MM.1S (cell line): ENCODE measurements around the gene GPRC5C.

Experiments used
- DNase-seq: peaks from one replicate; pipeline ENCODE4 v3.0.0-alpha.2; 2015
- H2AFZ ChIP-seq: fragments of 300-600 bp; sonication (generic); 2 replicates; pipeline ENCODE4 v1.6.0; 2016; ENCODE audit warnings: antibody characterized with exemption, low read length
- H3F3A ChIP-seq: fragments of 300-600 bp; sonication (generic); 2 replicates; pipeline ENCODE4 v1.6.1; 2016; ENCODE audit warnings: mild to moderate bottlenecking, antibody characterized with exemption, low read length, moderate library complexity, mixed read lengths; ENCODE audit not compliant: insufficient read depth
- H3K27ac ChIP-seq: fragments of 300-600 bp; sonication (generic); 2 replicates; pipeline ENCODE4 v1.5.1; 2016; ENCODE audit warnings: mild to moderate bottlenecking, low read length
- H3K27me3 ChIP-seq: fragments of 300-600 bp; sonication (generic); replicated peaks from 2 replicates; pipeline ENCODE4 v1.6.0; 2016; ENCODE audit warnings: low read length; ENCODE audit not compliant: insufficient read depth
- H3K36me3 ChIP-seq: fragments of 300-600 bp; sonication (generic); replicated peaks from 2 replicates; pipeline ENCODE4 v1.6.1; 2016; ENCODE audit warnings: mild to moderate bottlenecking, low read length, mixed read lengths; ENCODE audit not compliant: insufficient read depth
- H3K4me1 ChIP-seq: fragments of 300-600 bp; sonication (generic); 2 replicates; pipeline ENCODE4 v1.6.1; 2016; ENCODE audit warnings: low read length, mixed read lengths
- H3K4me2 ChIP-seq: fragments of 300-600 bp; sonication (generic); 2 replicates; pipeline ENCODE4 v1.6.0; 2016; ENCODE audit warnings: low read depth, low read length
- H3K4me3 ChIP-seq: fragments of 300-600 bp; sonication (generic); 2 replicates; pipeline ENCODE4 v1.5.1; 2016; ENCODE audit warnings: low read length, mixed read lengths
- H3K79me2 ChIP-seq: fragments of 300-600 bp; sonication (generic); 2 replicates; pipeline ENCODE4 v1.6.1; 2016; ENCODE audit warnings: mixed run types, low read length, mixed read lengths
- H3K9ac ChIP-seq: fragments of 300-600 bp; sonication (generic); 2 replicates; pipeline ENCODE4 v1.6.1; 2016; ENCODE audit warnings: low read length, mixed read lengths
- H3K9me2 ChIP-seq: fragments of 300-600 bp; sonication (generic); replicated peaks from 2 replicates; pipeline ENCODE4 v1.6.1; 2016; ENCODE audit warnings: mild to moderate bottlenecking, low read length, mixed read lengths; ENCODE audit not compliant: insufficient read depth
- H3K9me3 ChIP-seq: fragments of 300-600 bp; sonication (generic); replicated peaks from 2 replicates; pipeline ENCODE4 v1.6.1; 2016; ENCODE audit warnings: mild to moderate bottlenecking, low read length, mixed read lengths; ENCODE audit not compliant: insufficient read depth
- H4K20me1 ChIP-seq: fragments of 300-600 bp; sonication (generic); 2 replicates; pipeline ENCODE4 v1.6.1; 2016; ENCODE audit warnings: mild to moderate bottlenecking, low read length, moderate library complexity, mixed read lengths; ENCODE audit not compliant: insufficient read depth
- EZH2 ChIP-seq: fragments of 300-600 bp; sonication (generic); optimal IDR thresholded peaks from 2 replicates; pipeline ENCODE3; 2017; ENCODE audit warnings: low read depth, mild to moderate bottlenecking, antibody characterized with exemption, low read length, mixed read lengths
- EZH2phosphoT487 ChIP-seq: fragments of 300-600 bp; sonication (generic); IDR thresholded peaks from 2 replicates; pipeline ENCODE4 v1.6.1; 2018; ENCODE audit warnings: antibody characterized with exemption, low read length
- TF ChIP-seq, protein P1 (sequence below): fragments of 300-600 bp; sonication (generic); IDR thresholded peaks from 2 replicates; pipeline ENCODE4 v1.5.1; 2016; ENCODE audit warnings: antibody characterized with exemption, low read length, mixed read lengths

GPRC5C gene

DNA sequence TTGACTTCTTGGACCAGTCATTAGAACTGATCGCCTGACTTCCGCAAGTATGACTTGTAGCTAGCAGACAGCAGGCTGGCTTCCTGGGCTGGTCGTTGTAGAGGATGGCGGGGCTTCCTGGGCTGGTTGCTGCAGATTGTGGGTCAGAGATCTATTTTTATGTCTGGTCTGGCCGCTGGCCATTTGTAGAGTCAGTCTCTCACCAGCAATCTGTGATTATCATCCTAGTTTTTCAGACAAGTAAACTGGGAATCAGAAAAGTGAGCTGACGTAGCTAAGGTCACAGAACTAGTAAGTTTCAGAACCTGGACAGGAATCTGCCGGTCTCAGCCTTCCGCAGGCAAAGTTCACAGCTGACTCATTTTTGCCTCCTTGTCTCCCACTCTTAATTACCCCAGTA lies 45.5 kb upstream of the GPRC5C start:
- Histone ChIP-seq H3K4me1 (no peaks in the 10 kb centered on the region), H3K4me3 (no peak overlapping the region), H3K9me3 (no peaks in the 10 kb centered on the region), H3K27ac (no peak overlapping the region), H2AFZ (no peak overlapping the region), H3K36me3 (no peaks in the 10 kb centered on the region), H3K9ac (no peak overlapping the region), H3K9me2 (no peaks in the 10 kb centered on the region), H3F3A (no peaks in the 10 kb centered on the region), H4K20me1 (no peaks in the 10 kb centered on the region), H3K4me2 (no peak overlapping the region), H3K27me3 (peaks cover 92% of the 10 kb centered on the region), H3K79me2 (no peaks in the 10 kb centered on the region)
- no peak for DNase-seq
- TF ChIP-seq, protein P1, sequence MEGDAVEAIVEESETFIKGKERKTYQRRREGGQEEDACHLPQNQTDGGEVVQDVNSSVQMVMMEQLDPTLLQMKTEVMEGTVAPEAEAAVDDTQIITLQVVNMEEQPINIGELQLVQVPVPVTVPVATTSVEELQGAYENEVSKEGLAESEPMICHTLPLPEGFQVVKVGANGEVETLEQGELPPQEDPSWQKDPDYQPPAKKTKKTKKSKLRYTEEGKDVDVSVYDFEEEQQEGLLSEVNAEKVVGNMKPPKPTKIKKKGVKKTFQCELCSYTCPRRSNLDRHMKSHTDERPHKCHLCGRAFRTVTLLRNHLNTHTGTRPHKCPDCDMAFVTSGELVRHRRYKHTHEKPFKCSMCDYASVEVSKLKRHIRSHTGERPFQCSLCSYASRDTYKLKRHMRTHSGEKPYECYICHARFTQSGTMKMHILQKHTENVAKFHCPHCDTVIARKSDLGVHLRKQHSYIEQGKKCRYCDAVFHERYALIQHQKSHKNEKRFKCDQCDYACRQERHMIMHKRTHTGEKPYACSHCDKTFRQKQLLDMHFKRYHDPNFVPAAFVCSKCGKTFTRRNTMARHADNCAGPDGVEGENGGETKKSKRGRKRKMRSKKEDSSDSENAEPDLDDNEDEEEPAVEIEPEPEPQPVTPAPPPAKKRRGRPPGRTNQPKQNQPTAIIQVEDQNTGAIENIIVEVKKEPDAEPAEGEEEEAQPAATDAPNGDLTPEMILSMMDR = no peak
- TF ChIP-seq EZH2phosphoT487 = no peak
- no peak for TF ChIP-seq EZH2

DNA sequence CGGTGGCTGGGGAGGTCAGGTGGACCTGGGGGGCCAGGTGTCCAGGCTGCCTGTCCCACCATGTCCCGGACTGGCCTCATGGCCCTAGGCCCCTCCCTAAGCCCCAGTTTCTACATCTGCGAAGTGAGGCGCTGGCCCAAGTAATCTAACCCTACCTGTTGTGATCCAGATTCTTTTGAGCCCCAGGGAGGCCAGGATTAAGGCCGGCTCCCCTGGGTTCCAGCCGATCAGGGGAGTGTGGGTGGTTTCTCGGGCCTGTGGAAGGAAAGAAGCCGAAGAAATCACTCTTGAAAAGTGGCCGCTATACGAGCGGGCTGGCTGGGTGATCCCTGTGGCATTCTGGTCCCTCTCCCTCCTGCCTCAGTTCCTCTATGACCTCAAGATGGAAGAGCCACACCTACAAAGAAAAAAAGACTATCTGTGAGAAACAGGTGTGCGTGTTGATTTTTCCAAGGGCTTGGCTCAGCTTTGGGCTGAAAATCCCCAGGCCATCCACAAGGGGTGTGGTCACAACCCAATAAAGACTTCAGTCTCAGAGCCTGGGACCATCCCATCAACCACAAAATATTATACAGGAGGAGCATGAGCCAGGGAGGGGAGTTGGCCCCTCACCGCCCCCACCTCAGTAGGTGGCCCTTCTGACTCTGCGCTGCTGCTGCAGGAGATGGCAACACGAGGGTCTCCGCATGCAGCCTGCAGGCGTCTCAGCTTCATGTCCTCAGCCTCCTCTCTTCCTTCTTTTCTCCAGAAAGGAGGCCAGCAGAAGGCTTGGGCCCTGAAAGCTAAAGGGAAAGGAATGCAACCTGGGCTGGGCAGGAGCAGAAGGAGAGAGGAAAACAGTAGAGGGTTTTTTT lies 44.3 kb upstream of the GPRC5C start:
- no peak overlapping the region for H3K9ac ChIP-seq
- no peaks in the 10 kb centered on the region for H3K79me2 ChIP-seq
- TF ChIP-seq, protein P1 = no peak
- TF ChIP-seq EZH2 (no peak), EZH2phosphoT487 (no peak)
- DNase-seq = no peak
- no peak overlapping the region for H3K4me2 ChIP-seq
- H3K27ac ChIP-seq = no peak overlapping the region
- no peak overlapping the region for H3K4me3 ChIP-seq
- peaks cover 94% of the 10 kb centered on the region for H3K27me3 ChIP-seq
- no peaks in the 10 kb centered on the region for H4K20me1 ChIP-seq
- no peak overlapping the region for H2AFZ ChIP-seq
- no peaks in the 10 kb centered on the region for H3F3A ChIP-seq
- H3K36me3 ChIP-seq = no peaks in the 10 kb centered on the region
- H3K4me1 ChIP-seq = no peaks in the 10 kb centered on the region
- H3K9me2 ChIP-seq = no peaks in the 10 kb centered on the region
- no peaks in the 10 kb centered on the region for H3K9me3 ChIP-seq

DNA sequence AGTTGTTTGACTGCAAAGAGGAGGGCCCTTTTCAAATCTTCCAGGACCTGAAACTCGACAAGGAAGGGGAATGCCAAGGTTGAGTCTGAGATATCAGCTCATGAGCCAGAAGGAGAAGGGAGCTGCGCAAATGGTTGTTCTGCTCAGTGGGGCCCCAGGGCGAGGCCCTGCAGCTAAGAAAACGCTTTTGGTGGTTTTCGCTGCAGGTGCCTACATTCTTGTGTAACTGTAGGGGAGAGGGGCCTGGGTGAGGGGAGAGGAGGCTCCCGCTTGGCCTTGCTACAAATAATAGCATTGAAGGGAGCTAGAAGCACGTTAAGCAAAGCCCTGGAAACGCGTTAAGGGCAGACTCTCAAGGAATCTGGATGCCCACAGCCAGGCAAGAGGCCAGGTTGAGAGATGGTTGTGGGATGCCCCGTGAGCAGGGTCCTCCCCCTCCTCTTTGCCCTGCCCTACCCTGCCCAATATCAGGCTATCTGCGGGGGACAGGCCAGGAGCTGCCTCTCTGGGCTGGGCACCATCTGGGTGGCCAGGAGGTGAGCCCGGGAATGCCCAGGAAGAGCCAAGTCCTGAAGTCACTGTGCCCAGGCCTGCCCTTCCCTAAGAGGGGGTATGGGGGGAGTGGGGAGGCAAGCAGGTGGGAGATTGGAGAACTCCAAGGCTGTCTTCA lies 42.7 kb upstream of the GPRC5C start:
- Histone ChIP-seq H3K9me3 (no peaks in the 10 kb centered on the region), H2AFZ (no peak overlapping the region), H3K4me3 (no peak overlapping the region), H3K4me1 (no peaks in the 10 kb centered on the region), H3K27ac (no peak overlapping the region), H3K36me3 (no peaks in the 10 kb centered on the region), H3F3A (no peaks in the 10 kb centered on the region), H3K4me2 (no peak overlapping the region), H3K27me3 (peaks cover 95% of the 10 kb centered on the region), H4K20me1 (no peaks in the 10 kb centered on the region), H3K9ac (no peak overlapping the region), H3K9me2 (no peaks in the 10 kb centered on the region), H3K79me2 (no peaks in the 10 kb centered on the region)
- no peak for TF ChIP-seq EZH2phosphoT487
- no peak for TF ChIP-seq EZH2
- TF ChIP-seq, protein P1 = no peak
- no peak for DNase-seq
